Measurements from ENCODE around the gene LAMA3.

DNA sequence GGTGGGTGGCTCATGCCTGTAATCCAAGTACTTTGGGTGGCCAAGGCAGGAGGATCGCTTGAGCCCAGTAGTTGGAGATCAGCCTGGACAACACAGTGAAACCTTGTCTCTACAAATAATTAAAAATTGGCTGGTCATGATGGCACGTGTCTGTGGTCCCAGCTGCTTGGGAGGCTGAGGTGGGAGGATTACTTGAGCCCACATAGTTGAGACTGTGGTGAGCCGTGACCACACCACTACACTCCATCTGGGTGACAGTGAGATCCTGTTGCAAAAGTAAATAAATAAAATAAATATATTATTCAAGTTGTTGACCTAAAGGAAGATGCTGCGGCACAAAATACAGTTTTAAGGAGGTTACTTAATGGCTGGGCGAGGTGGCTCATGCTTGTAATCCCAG lies 72.7 kb downstream of the LAMA3 start:
- TF ChIP-seq ELF1 (IDR thresholded peaks at IDR 0.05; ENCODE audit: borderline replicate concordance, low read depth) (no peak), POLR2AphosphoS5 (IDR thresholded peaks at IDR 0.05; ENCODE audit: low read depth, low read length) (no peak), EZH2 (IDR thresholded peaks at IDR 0.05) (no peak), POLR2A (IDR thresholded peaks at IDR 0.05; ENCODE audit: borderline replicate concordance, extremely low read depth, insufficient read depth, insufficient read length) (no peak), ZNF274 (IDR thresholded peaks at IDR 0.05; ENCODE audit: low read depth, low read length) (no peak), TCF7L2 (IDR thresholded peaks at IDR 0.05; ENCODE audit: borderline replicate concordance, extremely low read depth, insufficient read depth, insufficient read length) (no peak), EZH2phosphoT487 (IDR thresholded peaks at IDR 0.05; ENCODE audit: borderline replicate concordance) (no peak), CEBPB (IDR thresholded peaks at IDR 0.05; ENCODE audit: low read depth) (no peak), SIN3A (IDR thresholded peaks at IDR 0.05; ENCODE audit: low read depth) (no peak), ZFX (IDR thresholded peaks at IDR 0.05) (no peak), RAD21 (IDR thresholded peaks at IDR 0.05; ENCODE audit: low read depth) (no peak)
- TF ChIP-seq, protein P1, sequence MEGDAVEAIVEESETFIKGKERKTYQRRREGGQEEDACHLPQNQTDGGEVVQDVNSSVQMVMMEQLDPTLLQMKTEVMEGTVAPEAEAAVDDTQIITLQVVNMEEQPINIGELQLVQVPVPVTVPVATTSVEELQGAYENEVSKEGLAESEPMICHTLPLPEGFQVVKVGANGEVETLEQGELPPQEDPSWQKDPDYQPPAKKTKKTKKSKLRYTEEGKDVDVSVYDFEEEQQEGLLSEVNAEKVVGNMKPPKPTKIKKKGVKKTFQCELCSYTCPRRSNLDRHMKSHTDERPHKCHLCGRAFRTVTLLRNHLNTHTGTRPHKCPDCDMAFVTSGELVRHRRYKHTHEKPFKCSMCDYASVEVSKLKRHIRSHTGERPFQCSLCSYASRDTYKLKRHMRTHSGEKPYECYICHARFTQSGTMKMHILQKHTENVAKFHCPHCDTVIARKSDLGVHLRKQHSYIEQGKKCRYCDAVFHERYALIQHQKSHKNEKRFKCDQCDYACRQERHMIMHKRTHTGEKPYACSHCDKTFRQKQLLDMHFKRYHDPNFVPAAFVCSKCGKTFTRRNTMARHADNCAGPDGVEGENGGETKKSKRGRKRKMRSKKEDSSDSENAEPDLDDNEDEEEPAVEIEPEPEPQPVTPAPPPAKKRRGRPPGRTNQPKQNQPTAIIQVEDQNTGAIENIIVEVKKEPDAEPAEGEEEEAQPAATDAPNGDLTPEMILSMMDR (IDR thresholded peaks at IDR 0.05 in 2 of 3, conservative IDR thresholded peaks at IDR 0.05 in 1 of 3; ENCODE audit: borderline replicate concordance in 1 of 3, insufficient read depth in 1 of 3, low read depth in 2 of 3, low read length in 2 of 3): no peak
- TF ChIP-seq, protein P2, sequence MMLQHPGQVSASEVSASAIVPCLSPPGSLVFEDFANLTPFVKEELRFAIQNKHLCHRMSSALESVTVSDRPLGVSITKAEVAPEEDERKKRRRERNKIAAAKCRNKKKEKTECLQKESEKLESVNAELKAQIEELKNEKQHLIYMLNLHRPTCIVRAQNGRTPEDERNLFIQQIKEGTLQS (IDR thresholded peaks at IDR 0.05): no peak
- TF ChIP-seq, protein P3, sequence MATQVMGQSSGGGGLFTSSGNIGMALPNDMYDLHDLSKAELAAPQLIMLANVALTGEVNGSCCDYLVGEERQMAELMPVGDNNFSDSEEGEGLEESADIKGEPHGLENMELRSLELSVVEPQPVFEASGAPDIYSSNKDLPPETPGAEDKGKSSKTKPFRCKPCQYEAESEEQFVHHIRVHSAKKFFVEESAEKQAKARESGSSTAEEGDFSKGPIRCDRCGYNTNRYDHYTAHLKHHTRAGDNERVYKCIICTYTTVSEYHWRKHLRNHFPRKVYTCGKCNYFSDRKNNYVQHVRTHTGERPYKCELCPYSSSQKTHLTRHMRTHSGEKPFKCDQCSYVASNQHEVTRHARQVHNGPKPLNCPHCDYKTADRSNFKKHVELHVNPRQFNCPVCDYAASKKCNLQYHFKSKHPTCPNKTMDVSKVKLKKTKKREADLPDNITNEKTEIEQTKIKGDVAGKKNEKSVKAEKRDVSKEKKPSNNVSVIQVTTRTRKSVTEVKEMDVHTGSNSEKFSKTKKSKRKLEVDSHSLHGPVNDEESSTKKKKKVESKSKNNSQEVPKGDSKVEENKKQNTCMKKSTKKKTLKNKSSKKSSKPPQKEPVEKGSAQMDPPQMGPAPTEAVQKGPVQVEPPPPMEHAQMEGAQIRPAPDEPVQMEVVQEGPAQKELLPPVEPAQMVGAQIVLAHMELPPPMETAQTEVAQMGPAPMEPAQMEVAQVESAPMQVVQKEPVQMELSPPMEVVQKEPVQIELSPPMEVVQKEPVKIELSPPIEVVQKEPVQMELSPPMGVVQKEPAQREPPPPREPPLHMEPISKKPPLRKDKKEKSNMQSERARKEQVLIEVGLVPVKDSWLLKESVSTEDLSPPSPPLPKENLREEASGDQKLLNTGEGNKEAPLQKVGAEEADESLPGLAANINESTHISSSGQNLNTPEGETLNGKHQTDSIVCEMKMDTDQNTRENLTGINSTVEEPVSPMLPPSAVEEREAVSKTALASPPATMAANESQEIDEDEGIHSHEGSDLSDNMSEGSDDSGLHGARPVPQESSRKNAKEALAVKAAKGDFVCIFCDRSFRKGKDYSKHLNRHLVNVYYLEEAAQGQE (IDR thresholded peaks at IDR 0.05; ENCODE audit: low read depth): no peak

Data from HCT116 (cell line).